HG03432 (cell line): ENCODE measurements around the gene COQ3.
A peak's percentile ranks its signal among the peaks of the same experiment; 100 is the strongest.
"Not testable (repeated sequence)": the region's sequence is repeated elsewhere in the genome, so short reads cannot be mapped to it uniquely, and the experiment has no call there.

ENCODE experiments used
- ATAC-seq: cut with Tn5 transposase; IDR thresholded peaks from one replicate; pipeline ENCODE4 v1.9.1; 2021; ENCODE audit warnings: mild to moderate bottlenecking, moderate library complexity; ENCODE audit not compliant: unreplicated experiment

Gene COQ3

DNA sequence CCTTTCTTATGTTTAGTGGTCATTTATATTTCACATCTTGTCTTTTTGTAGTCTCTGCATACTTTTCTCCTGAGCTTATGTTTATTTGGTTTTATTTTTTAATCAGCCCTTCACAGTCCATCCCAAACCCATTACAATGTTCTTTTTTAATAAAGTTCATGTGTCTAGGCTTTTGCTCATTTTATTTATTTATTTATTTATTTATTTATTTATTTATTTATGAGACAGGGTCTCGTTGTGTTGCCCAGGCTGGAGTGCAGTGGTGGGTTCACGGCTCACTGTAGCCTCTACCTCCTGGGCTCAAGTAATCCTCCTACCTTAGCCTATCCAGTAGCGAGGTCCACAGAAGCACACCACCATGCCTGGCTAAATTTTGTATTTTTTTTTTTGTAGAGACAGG lies 3.1 kb downstream of the COQ3 start:
- no peak for ATAC-seq

DNA sequence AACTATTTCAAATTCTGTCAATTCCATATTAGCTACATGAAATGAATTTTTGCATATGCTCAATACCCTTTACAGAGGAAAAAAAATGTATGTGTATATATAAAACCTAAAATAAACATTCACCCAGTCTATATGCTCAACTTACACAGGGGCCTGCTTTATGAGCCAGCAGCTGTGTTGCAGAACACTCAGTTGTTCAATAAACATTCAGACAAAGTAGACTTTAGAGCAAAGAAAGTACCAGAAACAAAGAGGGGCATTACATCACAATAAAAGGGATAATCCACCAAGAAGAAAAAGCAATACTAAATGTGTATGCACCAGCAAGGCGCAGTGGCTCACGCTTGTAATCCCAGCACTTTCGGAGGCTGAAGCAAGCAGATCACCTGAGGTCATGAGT lies 9.5 kb downstream of the COQ3 start:
- no peak for ATAC-seq

DNA sequence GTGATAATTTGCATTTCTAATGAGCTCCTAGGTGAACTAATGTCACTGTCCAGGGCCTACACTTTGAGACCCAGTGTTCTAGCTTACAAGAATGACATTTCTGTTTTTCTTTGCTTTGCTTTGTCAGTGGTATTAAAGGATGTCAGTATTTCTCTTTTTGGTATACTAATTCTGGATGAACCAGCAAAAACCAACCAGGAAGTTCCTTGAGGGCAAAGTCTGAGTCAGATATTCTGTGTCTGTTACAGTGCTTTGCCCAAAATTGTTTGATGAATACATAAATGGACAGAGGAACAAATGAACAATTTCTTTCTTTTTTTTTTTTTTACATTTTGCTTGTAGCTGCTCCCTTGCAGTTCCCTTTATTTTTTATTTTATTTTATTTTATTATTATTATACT lies 15.4 kb downstream of the COQ3 start:
- no peak for ATAC-seq

DNA sequence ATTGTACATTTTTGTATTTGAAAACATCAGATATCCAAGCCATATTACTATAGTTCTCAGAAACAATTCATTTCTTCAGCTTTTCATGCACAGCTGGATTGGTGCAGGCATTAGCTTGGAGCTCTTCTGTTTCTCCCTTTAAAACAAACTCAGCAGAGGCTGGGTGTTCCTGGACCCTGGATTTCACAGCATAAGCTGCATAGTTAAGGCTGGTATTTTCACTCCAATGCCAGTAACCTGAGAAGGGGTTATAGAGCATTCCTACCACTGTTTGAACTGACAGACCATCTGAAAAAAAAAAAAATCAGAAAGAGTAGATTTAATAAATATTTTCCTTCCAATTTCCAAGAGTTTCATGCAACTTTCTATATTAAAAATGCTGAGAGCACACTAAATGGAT lies 24.5 kb downstream of the COQ3 start:
- no peak for ATAC-seq

DNA sequence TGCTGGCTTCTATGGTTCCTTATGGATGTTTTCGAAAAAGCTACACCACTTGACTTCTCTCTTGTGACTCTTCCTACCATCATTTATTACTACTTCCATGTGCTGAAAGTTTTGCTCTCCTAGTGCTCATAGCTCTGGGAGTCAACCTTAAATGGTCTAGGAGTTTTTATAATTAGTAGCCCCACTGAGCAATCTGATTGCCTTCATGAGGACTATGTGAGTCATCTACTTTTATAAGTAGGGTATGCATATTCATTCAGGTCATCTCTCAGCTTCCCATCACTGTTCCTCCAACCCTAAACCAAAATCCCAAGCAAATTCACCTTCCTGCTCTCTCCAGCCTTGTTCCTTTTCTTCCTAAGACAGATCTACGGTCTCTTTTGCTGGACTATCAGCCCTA lies 27.1 kb downstream of the COQ3 start:
- no peak for ATAC-seq

DNA sequence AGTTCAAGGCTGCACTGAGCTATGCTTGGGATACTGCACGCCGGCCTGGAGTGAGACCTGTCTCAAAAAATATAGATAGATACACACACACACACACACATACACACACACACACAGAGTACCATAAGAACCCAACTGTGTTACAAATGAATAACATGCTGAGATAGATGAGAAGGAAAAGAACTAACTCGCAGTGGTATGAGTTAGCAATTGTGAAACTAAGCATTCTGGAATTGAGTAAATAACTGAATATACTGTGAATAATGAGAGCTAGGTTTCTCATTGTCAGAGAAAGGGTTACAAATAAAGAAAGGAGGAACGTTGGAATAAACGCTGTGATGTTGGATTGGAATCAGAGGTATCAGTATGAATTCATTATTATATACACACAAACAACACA lies 30.0 kb downstream of the COQ3 start:
- ATAC-seq = peak; percentile 95

DNA sequence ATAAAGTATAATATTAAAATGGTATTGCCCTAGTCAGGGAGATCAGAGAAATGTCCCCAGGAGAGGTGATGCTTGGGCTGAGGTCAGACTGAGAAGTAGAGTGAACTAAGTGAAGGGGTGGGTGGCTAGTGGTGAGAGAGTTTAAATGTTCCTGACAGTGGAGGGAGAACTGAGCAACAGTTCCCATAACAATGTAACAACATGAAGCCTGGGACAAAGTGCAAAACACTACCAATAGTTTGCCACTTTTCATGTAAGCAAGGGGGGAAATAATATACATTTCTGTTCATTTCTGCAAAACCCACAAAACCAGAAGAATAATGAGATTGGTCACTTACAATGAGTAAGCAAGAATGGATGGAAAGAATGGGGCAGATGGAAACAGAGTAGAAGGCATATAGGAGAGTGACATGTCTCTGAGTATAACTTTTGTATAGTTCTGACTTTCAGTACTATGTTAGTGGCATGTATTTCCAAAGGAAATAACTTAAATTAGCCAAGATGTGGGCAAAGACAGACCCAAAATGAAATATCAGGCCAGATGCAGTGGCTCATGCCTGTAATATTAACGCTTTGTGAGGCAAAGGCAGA lies 31.2 kb downstream of the COQ3 start:
- ATAC-seq = no peak

DNA sequence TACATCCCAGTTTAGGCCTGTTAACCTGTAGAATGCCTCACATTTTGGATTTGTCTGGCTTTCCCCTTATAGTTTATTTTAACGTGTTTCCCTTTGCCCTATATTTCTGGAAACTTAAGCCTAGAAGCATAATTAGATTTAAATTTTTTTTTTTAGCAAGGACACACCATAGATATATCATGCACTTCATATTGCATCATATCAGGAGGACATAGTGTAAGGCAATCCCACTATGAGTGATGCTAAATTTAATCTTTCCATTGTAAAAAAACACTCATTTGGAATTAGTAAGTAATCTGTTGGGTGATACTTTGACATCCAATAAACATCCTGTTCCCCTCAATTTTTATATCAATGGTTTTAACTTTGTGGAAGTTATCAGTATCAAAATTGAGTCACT lies 34.2 kb downstream of the COQ3 start:
- no peak for ATAC-seq

DNA sequence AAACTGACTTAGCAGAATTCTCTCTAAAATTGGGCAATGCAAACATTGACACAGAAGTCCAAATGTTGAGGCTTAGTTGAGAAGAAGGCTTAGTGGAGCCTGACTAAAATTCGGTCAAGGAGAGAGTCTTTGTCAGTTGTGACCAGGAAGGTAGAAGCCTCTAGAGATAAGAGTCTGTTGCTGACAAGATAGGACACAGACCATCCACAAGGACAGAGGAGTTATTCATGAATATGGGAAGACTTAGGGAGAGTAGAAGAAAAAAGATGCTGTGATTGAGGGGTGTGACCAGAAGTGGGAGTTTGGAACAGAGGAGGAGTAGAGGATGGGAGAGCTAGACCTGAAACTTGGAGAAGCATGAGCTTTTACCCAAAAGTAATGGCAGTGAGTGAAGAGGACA lies 37.4 kb downstream of the COQ3 start:
- ATAC-seq = no peak

DNA sequence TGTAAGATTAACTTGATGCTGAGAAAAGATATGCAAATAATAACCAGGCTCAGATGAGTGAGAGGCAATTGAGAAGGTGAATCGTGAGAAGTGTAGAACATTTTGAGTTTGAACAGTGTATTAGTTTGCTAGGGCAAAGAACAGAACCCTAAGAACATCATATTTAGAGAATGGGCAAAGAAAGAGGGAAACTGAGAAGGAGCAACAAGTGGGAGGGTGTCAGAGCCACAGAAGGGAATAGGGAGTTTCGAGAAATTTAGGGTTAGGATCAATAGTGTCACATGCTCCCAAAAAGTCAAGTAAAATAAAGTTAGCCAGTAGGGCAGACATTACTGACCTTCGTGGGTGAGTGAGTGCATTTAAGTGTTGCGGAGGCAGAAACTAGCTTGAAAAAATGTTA lies 39.0 kb downstream of the COQ3 start:
- no peak for ATAC-seq

DNA sequence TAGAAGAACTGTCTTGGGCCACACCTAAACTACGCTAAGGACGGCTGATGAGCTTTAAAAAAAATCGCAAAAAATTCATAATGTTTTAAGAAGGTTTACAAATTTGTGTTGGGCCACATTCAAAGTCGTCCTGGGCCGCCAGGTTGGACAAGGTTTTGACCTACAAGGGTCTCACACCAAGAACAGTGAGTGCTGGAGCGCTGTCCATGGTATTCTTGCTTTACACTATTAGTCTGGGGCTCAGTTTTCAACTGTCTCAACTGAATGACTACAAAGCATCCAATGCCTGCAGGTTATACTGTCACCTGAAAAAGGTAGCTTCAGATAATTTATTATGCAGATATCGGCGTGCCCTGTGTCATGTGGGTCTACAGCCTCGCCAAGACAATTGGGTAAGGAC lies 40.9 kb downstream of the COQ3 start:
- no peak for ATAC-seq

DNA sequence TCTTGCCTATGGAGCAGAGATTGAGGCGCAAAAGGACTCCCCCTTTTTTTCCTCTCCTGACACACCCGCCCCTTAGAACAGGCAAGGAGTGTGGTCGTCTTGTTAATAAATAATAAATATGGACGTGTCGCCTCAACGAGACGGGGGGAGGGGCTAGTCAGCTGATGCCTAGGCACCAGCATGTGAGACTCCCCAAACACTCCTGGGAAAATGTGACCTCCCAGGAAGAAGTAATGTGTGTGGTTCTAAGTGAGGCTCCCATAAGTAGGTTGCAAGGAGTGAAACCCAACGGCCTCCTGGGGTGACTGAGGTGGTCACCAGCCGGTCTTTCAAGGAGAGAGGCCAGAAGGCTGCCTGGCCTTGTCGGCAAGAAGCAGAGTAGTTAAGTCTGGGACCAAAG lies 43.4 kb downstream of the COQ3 start:
- ATAC-seq = no peak

DNA sequence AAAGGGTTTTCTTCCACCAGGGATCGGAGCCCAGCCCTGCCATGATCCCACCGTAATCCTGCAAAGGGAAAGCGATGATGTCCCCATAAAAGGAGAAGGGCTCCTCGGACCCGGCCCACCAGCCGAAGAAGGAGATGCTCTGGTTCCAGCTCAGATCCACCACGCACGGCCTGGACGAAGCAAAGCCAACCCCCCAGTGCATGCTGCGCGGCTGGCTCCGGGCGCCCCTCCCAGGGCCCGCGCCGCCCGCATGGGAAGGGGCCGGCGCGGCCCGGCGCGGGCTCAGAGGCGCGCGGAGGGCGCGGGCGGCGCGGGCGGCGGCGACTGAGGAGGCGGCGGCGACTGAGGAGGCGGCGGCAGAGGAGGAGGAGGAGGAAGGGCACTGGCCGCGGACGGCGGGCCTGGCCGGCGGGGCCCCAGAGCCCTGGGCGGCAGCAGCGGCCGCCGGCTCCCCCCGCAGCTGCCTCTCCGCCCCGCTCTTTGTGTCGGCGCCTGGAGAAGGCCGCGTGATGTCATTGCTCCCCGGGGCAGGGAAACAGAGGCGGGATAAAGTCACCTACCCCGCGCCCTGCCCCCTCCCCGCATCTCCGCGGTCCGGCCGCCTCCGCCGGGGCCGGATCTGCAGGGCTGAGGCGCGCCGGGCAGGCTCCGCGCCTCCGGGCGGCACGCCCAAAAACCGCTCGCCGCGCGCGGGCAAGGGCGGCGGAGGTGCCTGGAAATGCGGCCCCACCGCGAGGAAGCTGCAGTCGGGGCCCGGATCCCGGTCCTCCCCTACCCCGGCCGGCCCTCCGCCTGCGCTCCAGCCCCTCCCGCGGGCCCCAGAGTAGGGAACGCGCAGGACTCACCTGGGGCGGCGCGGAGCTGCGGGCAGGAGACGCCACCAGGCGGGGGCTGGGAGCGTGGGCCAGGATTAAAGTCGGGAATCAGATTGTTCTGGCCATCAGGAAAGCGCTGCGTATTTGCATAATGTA lies 44.5 kb downstream of the COQ3 start, which contains the start of gene FAXC:
TSS of gene FAXC (minus strand) at position 504 of the 971 bp plus-strand sequence. CDS start at position 202, 302 bp downstream.
- ATAC-seq = peak; percentile 64

DNA sequence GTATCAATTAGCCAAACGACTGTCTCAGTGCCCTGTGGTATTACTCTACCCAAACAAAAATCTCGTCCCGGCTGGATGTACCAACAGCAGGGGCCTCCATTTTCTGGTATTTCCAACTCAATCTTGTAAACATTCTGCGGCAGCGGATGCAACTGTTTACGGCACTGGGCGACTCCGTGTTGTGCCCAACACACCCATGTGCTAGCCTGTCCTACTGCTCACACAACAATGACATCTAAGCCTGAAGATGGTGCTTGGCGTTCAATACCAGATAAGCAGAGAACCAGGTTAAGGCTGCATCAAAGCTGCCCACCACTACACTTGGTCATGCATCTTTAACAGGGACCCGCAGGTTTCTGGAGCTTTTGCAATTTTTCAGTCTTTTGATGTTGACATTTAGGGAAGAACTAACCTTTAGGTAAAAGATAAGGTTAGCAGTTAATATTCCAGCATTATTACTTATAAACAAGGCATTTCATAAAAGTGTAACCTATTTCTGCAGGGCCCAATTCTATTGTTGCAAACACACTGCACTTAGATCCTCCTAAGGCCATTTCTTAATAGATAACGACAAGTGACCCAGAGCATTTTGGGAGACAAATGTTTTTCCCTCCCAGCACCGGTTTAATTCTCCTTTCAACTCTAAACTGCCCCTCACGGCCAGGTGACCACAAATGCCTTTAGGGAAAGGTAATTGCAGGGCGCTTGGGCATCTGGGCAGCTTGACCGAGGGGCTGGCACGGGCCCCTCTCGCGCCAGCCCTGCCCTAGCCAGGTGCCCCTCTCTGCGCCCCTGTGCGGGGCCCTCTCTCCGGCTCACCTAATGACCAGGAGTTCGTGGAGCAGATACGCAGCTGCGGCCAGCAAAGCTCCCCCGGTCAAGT lies 45.5 kb downstream of the COQ3 start:
- no peak for ATAC-seq

DNA sequence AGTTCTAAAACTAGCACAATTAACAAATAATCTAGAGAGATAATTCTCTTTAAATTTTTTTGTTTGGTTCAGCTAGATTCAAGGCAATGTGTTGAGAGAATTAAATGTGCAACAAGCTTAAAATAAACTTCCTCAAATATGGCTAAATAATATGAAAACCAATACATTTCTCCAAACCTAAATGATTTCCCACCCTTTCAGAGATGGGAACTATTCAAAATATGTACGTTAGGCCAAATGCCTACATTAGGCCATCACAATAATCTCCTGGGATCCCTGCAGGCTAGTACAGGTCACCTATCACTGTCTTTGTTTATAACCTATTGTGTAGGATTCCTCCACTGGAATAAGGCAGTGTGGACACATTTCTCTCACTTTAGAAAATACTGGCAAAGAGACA lies 46.2 kb downstream of the COQ3 start:
- ATAC-seq = no peak

DNA sequence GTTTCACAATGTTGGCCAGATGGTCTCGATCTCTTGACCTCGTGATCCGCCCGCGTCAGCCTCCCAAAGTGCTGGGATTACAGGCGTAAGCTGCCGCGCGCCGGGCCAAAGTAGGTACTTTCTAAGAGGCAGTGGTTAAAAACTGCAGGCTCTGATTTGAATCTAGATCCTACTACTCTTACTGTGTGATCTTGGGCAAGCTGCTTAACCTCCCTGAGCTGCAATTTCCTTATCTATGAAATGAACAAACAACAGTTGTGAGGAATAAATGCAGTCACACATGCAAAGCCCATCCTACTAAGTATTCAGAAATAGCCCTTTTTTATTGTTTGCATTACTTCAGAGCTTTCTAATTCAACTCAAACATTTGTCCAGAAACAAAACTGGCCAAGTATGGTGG lies 47.4 kb downstream of the COQ3 start:
- ATAC-seq = no peak

DNA sequence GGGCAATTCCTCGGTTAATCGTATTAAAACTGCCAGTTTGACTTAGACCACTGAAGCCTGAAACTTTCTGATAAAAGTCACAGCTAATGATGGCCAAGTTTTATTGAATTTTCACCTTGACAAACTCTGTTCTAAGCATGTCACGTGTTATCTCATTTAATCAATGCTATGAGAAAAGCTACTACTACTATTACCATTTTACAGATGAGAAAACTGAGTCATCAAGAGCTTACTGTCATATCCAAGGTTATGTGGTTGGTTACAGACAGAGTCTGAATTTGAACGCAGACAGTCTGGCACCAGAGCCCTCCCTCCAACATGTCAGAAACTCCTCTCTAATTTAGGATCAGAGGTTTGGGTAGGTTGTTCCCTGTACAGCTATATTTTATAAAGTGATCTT lies 48.8 kb downstream of the COQ3 start:
- no peak for ATAC-seq

DNA sequence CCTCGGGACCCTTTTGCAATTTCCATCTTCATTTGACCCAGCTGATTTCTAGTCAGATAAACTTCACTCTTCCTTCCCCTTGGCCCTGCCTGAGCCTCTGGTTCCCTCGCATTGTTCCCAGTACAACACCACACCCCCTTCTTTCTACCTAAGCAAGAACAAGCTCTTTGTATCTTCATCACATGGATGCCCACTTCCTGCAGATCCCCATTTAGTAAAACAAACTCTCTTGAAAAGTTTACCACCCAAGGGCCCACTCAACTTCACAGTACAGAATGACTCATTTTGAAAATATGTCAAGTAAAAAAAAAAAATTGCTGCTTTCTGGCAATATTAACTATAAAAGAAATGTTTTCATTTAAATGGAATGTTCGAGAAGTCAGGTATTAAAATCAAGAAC lies 49.7 kb downstream of the COQ3 start:
- peak; percentile 67 for ATAC-seq

DNA sequence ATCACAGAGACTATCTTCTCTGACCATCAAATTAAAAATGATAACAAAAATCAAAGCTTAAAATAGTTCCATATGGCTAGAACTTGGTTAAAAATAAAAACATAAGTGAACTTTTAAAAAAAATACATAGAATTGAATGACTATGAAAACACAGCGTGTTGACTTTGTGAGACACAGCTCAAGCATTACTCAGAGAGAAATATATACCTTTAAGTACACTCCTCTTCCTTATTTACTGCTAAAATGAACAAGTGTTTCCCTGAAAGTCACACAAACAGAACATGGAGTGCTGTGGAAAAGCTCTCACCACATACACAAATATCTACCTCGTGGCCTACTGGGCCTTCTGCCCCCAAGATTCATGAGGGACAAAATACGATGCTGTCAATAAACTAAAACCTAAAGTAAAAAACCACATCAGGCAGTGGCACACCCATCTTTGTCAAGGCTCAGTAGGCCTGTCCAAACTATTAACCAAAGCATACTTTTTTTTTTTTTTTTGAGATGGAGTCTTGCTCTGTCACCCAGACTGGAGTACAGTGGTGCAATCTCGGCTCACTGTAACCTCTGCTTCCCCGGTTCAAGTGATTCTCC lies 52.0 kb downstream of the COQ3 start:
- no peak for ATAC-seq

DNA sequence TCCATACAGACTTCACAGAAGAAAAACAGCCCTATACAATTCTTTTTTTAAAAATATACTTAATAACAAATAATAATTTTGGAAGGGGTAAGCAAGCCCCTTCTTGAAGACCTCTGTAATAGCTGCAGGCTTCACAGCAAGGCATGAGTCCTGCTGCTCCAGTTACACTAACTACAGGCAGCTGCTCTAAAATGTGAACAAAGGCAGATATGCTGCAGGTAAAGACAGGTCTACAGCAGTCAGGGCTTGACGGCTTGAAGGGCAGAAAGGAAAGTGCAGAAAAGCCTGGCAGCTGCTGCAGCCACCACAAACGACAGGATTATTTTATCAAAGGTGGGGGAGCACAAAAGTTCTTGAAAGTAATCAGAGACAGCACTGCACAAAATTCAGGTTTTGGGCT lies 55.8 kb downstream of the COQ3 start:
- ATAC-seq = no peak

DNA sequence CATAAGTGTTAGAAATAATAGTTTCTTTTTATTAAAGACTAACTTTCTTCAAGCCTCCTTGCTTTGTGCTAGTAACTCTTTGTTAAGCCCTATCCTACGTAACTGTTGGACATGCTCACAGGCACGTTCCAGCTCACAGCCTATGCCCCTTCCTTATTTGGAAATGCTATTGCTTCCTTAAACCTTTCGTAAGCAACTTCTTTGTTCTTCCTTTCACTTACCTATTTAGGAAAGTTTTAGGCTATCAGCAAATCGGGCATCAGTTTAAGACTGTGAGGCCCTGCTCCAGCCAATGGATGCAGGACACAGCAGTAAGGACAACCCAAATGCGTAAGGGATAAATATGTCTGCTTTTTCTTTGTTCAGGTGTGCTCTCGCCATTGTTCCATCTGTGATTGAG lies 58.7 kb downstream of the COQ3 start:
- ATAC-seq = not testable (repeated sequence)
